ENCODE results near the gene BRD1. TPM values are rescaled to one million over a fixed set of nuclear protein-coding genes. Genes with fewer than 3 reads are reported as not detected.

The BRD1 gene
- total RNA-seq, 2 experiments from 2014 or later, result 43.0 to 44.3 TPM

DNA sequence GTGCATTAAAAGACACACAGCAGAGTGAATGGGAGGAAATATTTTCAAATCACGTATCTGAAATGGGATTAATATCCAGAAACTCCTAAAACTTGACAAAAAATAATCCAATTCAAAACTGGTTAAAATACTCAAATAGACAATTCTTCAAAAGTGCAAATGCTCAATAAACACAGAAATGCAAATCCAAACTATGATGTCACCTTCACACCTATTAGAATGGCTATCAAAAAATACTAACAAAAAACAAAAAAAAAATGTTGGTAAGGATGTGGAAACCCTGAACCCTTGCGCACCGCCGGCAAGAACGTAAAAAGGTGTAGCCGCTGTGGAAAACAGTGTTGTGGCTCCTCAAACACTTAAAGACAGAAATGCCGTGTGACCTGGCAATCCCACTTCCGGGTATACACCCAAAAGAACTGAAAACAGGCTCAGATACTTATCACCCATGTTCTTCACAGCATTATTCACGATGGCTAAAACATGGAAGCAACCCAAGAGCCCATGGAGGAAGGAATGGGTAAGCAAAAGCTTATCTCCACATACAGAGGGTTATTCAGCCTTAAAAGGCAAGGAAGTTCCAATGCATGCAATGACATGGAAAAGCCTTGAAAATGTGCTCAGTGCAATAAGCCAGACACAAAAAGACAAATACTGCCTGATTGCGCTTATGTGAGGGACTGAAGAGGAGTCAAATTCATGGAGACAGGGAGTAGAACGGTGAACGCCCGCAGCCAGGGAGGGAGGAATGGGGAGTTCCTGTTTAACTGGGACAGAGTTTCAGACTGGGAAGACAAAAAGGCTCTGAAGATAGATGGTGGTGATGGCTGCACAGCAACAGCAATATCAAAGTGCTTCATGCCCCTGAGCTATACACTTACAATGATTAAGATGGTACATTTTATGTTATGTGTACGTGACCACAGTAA, 19.6 kb downstream of the BRD1 start:
- peak overlapping the region; percentile 88 for H3K27ac Mint-ChIP-seq
- POLR2A ChIA-PET, result interaction anchor here (0.7 to 1.0 kb wide), 3 partner anchors 9 to 19 kb away, joined by 3 to 4 read pairs (median 3); no protein-coding TSS in a partner anchor
- H3K36me3 Mint-ChIP-seq (ENCODE audit: low read depth), result peaks cover 71% of the 10 kb centered on the region
- peaks cover 80% of the 10 kb centered on the region for H3K4me1 Mint-ChIP-seq (ENCODE audit: low read depth)
- ATAC-seq, result peak; percentile 82
- CTCF ChIA-PET, result no interaction called here
- peak overlapping the region; percentile 60 for H3K4me3 Mint-ChIP-seq
- DNase-seq, result peak; percentile 79
- H3K9me3 Mint-ChIP-seq (ENCODE audit: insufficient read depth), result no peaks in the 10 kb centered on the region
- H3K27me3 Mint-ChIP-seq (ENCODE audit: low read depth), result no peaks in the 10 kb centered on the region

- no peak for ATAC-seq
- Mint-ChIP-seq H3K27me3 (ENCODE audit: low read depth) (no peaks in the 10 kb centered on the region), H3K4me3 (peak overlapping the region; percentile 60), H3K4me1 (ENCODE audit: low read depth) (peaks cover 72% of the 10 kb centered on the region), H3K9me3 (ENCODE audit: insufficient read depth) (no peaks in the 10 kb centered on the region), H3K27ac (peak overlapping the region; percentile 88), H3K36me3 (ENCODE audit: low read depth) (peaks cover 70% of the 10 kb centered on the region)
- ChIA-PET POLR2A (interaction anchor here (0.5 kb wide), 1 partner anchor 18 kb away, joined by 3 read pairs; no protein-coding TSS in a partner anchor), CTCF (no interaction called here)
- DNase-seq, result no peak
Measured at GRCh38 chr22:49807129-49807528, 20.5 kb downstream of the BRD1 start.

DNA sequence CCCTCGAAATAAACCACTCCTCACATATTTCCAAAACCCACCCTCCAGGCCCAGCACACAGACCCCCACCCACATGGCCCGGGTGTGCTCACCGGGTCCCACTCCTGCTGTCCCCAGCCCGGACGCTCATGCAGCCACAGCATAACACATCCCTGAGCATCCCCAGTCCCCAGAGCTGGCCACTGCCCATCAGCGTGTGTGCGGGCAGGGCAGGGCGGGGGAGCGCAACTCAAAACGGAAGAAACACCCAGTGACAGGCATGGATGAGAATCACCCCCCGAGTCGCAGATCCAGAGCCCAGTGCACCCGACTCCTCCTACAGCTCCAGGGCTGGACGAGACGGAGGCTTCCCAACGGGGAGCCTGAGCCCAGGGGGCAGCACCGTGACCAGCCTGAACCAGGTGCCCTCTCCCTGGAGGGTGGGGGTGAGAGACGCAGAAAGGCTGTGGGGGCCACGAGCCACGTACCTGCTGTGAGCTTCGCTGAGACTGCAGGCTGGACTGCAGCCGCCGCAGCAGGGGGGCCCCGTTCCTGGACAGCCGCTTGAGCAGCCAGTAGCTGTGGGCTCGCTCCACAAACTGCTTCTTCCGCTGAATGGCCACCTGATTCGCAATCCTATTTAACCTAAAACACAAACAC, 23.8 kb downstream of the BRD1 start:
- Mint-ChIP-seq H3K27ac (peak overlapping the region; percentile 57), H3K4me3 (no peak overlapping the region), H3K27me3 (ENCODE audit: low read depth) (no peaks in the 10 kb centered on the region), H3K9me3 (ENCODE audit: insufficient read depth) (no peaks in the 10 kb centered on the region), H3K36me3 (ENCODE audit: low read depth) (peaks cover 61% of the 10 kb centered on the region), H3K4me1 (ENCODE audit: low read depth) (peaks cover 48% of the 10 kb centered on the region)
- CTCF ChIA-PET, result interaction anchor here (1.2 kb wide), 1 partner anchor 36 kb away, joined by 5 read pairs; no protein-coding TSS in a partner anchor
- DNase-seq (no peak), ATAC-seq (no peak)
- POLR2A ChIA-PET, result interaction anchor here (1.1 kb wide), 2 partner anchors 13 to 27 kb away, joined by 3 to 4 read pairs; no protein-coding TSS in a partner anchor

DNA sequence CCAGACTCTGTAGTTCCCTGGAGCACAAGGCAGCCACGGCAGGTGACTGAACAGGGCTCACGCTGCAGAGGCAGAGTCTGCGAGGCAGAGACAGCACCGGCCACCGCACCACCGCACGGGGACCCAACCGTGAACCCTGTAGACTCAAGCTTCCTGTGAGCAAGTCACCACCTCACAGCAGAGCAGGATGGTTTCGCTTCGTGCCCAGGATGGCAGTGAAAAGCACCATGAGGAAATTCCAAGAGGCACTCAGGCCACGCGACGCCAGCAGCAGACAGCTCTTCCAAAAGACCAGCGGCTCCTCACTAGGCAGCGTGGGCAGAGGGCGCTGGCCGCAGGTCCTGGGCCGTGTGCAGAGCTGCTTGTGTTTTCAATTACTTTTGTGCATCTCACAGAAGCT, 24.5 kb downstream of the BRD1 start:
- CTCF ChIA-PET, result interaction anchor here (1.2 kb wide), 1 partner anchor 36 kb away, joined by 5 read pairs; no protein-coding TSS in a partner anchor
- H3K4me3 Mint-ChIP-seq, result no peak overlapping the region

GRCh38 chr22:49801391-49802060, 26.1 kb downstream of the BRD1 start:
- ChIA-PET POLR2A (no interaction called here), CTCF (interaction anchor here (1.0 kb wide), 1 partner anchor 34 kb away, joined by 3 read pairs; no protein-coding TSS in a partner anchor)
- Mint-ChIP-seq H3K36me3 (ENCODE audit: low read depth) (peaks cover 52% of the 10 kb centered on the region), H3K4me3 (no peak overlapping the region), H3K9me3 (ENCODE audit: insufficient read depth) (no peaks in the 10 kb centered on the region), H3K4me1 (ENCODE audit: low read depth) (peaks cover 24% of the 10 kb centered on the region), H3K27ac (peak overlapping the region; percentile 52), H3K27me3 (ENCODE audit: low read depth) (no peaks in the 10 kb centered on the region)
- DNase-seq, result no peak
- no peak for ATAC-seq

More for the DNA sequence above, 24.5 kb downstream of the BRD1 start:
- Mint-ChIP-seq H3K4me1 (ENCODE audit: low read depth) (peaks cover 40% of the 10 kb centered on the region), H3K9me3 (ENCODE audit: insufficient read depth) (no peaks in the 10 kb centered on the region), H3K27me3 (ENCODE audit: low read depth) (no peaks in the 10 kb centered on the region), H3K36me3 (ENCODE audit: low read depth) (peaks cover 56% of the 10 kb centered on the region), H3K27ac (peak overlapping the region; percentile 57)
- DNase-seq, result no peak
- POLR2A ChIA-PET, result interaction anchor here (1.1 kb wide), 2 partner anchors 14 to 26 kb away, joined by 3 to 4 read pairs; no protein-coding TSS in a partner anchor
- no peak for ATAC-seq

- ATAC-seq, result no peak
- Mint-ChIP-seq H3K4me1 (ENCODE audit: low read depth) (peaks cover 17% of the 10 kb centered on the region), H3K27me3 (ENCODE audit: low read depth) (no peaks in the 10 kb centered on the region), H3K9me3 (ENCODE audit: insufficient read depth) (no peaks in the 10 kb centered on the region), H3K27ac (peak overlapping the region; percentile 64), H3K36me3 (ENCODE audit: low read depth) (peaks cover 49% of the 10 kb centered on the region), H3K4me3 (no peak overlapping the region)
- DNase-seq, result no peak
- ChIA-PET POLR2A (no interaction called here), CTCF (interaction anchor here (1.0 kb wide), 1 partner anchor 33 kb away, joined by 3 read pairs; no protein-coding TSS in a partner anchor)
Measured at GRCh38 chr22:49800408-49801238, 27.1 kb downstream of the BRD1 start.

DNA sequence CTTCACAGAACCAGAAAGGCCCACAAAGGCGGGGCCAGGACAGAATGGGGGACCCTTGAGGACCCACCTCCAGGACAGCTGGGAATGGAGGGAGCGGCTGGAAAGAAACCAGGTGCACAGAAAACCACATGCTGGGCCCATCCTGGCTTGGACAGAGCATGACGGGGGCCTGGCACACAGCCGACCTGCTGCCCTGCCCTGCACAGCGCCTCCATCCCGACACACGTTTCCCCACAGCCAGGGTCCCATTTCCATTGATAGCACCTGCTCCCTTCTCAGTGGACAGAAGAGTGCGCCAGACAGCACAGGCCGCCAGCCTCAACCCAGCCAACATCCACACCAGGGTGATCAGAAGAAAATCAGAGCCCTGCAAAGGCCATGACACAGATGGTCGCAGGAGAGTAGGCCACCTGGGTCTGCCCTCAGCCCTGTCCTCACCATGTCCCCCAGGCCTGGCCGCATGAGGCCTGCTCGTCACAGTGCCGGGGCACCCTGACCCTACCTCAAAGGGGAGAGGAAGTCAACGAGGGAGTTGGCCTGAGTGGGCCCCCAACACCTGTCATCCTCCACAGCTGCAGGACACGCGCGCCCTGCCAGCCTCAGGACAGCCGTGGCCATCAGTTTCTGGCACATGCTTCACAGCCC, 28.1 kb downstream of the BRD1 start:
- no peak for DNase-seq
- Mint-ChIP-seq H3K36me3 (ENCODE audit: low read depth) (peaks cover 54% of the 10 kb centered on the region), H3K27ac (no peak overlapping the region), H3K9me3 (ENCODE audit: insufficient read depth) (no peaks in the 10 kb centered on the region), H3K4me1 (ENCODE audit: low read depth) (peaks cover 12% of the 10 kb centered on the region), H3K27me3 (ENCODE audit: low read depth) (no peaks in the 10 kb centered on the region), H3K4me3 (no peak overlapping the region)
- ATAC-seq, result no peak
- ChIA-PET POLR2A (no interaction called here), CTCF (no interaction called here)

DNA sequence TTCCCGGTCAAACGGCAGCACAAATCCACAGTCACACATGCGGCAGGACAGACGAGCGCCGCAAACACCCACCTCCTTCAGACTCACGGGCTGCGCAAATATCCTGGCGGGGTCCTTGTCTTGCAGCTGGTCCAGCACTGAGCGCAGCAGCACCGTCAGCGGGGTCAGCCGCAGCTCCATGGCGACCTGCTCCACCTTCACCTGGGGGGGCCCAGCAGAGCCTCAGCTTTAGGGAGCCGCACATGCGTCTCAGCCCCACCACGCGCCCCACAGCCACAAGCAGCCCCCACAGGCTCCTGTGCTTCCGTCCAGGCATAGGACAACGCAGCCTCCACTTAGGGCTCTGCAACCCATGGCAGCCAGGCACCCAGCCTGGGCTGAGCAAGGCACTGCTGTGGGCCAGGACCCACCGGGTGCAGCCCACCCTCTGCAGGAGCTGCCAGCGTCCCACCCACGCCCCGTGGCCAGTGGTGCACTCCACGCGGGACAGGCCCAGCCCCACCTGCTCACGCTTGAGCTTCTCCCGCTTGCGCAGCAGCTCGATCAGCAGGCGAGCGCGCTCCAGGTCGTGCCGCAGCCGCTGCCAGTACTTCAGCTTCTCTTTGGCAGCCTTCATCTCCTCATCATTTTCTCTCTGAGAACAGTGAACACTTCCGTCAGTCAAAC, 29.1 kb downstream of the BRD1 start:
- Mint-ChIP-seq H3K36me3 (ENCODE audit: low read depth) (peaks cover 54% of the 10 kb centered on the region), H3K27ac (no peak overlapping the region), H3K27me3 (ENCODE audit: low read depth) (no peaks in the 10 kb centered on the region), H3K4me1 (ENCODE audit: low read depth) (peaks cover 9% of the 10 kb centered on the region), H3K9me3 (ENCODE audit: insufficient read depth) (no peaks in the 10 kb centered on the region), H3K4me3 (no peak overlapping the region)
- ATAC-seq (no peak), DNase-seq (no peak)
- POLR2A ChIA-PET, result no interaction called here
- CTCF ChIA-PET, result no interaction called here

DNA sequence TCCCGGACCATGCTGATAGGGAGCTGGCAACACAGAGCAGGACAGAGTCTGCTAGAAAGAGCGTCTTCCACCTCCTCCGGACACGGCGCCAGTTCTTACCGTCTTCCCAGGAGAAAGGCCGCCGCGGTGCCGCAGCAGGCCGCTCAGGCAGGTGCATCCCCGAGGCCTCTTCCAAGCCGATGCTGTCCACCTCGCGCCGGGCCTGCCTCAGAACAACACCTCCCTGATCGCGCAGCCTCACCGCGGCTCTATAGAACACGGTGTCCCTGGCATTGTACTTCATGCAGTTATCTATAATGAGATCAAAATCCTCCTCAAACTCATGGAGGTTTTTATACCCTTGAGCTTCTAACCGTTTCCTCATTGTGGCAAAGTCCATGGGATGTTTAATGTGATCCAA, 30.0 kb downstream of the BRD1 start:
- ChIA-PET POLR2A (no interaction called here), CTCF (no interaction called here)
- Mint-ChIP-seq H3K9me3 (ENCODE audit: insufficient read depth) (no peaks in the 10 kb centered on the region), H3K27ac (no peak overlapping the region), H3K36me3 (ENCODE audit: low read depth) (peaks cover 54% of the 10 kb centered on the region), H3K27me3 (ENCODE audit: low read depth) (no peaks in the 10 kb centered on the region), H3K4me3 (no peak overlapping the region), H3K4me1 (ENCODE audit: low read depth) (peaks cover 7% of the 10 kb centered on the region)
- DNase-seq (no peak), ATAC-seq (no peak)

DNA sequence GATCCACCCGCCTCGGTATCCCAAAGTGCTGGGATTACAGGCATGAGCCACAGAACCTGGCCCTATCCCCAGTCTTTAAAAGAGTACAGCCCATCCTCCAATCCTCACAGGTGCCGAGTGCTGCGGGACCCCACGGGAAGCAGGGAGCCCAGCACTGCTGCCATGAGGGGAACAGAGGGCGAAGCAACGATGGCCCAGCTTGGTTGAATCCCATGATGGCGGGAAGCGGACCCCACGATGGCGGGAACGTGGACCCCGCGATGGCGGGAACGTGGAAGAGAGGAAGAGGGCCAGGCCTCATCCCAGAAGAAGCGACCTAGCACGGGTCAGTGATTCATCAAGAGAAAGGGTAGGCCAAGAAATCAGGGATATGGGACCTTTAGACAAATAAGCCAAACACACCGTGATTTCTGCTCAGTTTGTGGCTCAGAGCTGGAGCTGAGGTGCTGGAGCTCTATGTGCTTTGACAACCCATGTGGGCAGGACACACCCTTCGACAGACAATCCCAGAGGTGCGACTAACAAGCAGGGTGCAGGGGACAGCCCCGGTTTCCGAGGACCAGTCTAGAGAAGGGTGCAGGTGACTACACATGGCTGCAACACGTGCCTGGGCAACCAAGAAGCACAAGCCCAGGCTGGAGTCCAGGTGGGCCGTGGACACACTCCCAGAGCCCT, 30.9 kb downstream of the BRD1 start:
- H3K9me3 Mint-ChIP-seq (ENCODE audit: insufficient read depth), result no peaks in the 10 kb centered on the region
- no peak overlapping the region for H3K4me3 Mint-ChIP-seq
- H3K27ac Mint-ChIP-seq, result no peak overlapping the region
- no peaks in the 10 kb centered on the region for H3K27me3 Mint-ChIP-seq (ENCODE audit: low read depth)
- H3K36me3 Mint-ChIP-seq (ENCODE audit: low read depth), result peaks cover 59% of the 10 kb centered on the region
- DNase-seq (no peak), ATAC-seq (no peak)
- ChIA-PET CTCF (no interaction called here), POLR2A (interaction anchor here (1.1 kb wide), 1 partner anchor 25 kb away, joined by 3 read pairs; no protein-coding TSS in a partner anchor)
- H3K4me1 Mint-ChIP-seq (ENCODE audit: low read depth), result peaks cover 13% of the 10 kb centered on the region

All from activated CD8-positive, alpha-beta T cell treated with anti-CD3 and anti-CD28 coated beads, Interleukin-2, amount 10 ng/mL, durations not matched to agents 7 days and 5 days (primary cell).